GM12874 (cell line): ENCODE data around the gene INPP5J.

Source experiments
- TF ChIP-seq, protein P1 (sequence below): IDR thresholded peaks from 2 replicates; pipeline ENCODE4 v1.5.1; 2011; ENCODE audit warnings: low read depth, mild to moderate bottlenecking, control low read depth, low read length, moderate library complexity; ENCODE audit not compliant: insufficient read depth

Gene INPP5J

DNA sequence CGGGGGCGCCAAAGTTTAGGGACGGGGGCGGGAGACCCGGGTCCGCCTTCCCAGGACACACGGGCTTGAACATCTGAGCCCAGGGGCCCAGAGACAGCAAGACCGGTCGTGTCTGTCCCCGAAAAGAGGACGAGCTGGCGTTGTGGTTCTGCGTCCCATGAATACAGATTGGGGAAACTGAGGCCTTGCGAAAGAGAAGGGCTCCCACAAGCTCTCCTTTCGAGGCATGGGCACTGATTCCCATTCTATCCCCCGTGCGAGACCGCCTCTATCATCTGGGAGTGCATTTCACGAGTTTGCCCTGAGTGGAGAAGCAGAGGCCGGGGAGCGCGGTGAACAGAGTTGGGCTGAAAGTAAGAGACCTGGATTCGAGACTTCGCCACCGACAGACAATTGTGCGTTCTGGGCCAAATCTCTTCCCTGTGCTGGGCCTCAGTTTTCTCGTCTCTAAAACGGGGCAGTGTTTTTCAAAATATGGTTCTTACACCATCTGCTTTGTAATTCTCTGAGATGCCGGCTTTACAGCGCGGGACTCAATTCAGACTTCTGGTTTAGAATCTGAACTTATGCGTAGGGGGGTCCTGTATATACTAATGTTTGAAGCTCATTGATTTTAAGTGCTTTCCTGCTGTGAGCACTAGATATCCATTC is 37.7 kb downstream of the INPP5J start:
- TF ChIP-seq, protein P1, sequence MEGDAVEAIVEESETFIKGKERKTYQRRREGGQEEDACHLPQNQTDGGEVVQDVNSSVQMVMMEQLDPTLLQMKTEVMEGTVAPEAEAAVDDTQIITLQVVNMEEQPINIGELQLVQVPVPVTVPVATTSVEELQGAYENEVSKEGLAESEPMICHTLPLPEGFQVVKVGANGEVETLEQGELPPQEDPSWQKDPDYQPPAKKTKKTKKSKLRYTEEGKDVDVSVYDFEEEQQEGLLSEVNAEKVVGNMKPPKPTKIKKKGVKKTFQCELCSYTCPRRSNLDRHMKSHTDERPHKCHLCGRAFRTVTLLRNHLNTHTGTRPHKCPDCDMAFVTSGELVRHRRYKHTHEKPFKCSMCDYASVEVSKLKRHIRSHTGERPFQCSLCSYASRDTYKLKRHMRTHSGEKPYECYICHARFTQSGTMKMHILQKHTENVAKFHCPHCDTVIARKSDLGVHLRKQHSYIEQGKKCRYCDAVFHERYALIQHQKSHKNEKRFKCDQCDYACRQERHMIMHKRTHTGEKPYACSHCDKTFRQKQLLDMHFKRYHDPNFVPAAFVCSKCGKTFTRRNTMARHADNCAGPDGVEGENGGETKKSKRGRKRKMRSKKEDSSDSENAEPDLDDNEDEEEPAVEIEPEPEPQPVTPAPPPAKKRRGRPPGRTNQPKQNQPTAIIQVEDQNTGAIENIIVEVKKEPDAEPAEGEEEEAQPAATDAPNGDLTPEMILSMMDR, result no peak

DNA sequence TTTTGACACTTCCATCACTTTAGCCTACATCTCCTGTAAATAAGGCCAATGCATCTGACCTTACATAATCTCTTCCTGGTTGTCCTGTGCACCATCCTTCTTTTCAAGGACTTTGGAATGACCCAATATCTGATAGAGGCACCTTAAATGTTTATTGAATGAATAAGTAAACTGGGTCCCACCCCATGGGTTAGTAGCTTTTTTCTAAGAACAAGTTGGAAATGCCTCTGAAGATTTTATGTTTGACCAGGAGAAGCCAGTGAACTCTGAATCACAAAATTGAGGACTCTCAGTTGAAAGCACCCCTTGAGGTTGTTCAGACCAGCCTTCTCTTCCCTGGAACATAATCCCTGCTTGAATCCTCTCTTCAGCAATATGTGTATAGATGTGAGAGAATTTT is 38.6 kb downstream of the INPP5J start:
- TF ChIP-seq, protein P1, result no peak

DNA sequence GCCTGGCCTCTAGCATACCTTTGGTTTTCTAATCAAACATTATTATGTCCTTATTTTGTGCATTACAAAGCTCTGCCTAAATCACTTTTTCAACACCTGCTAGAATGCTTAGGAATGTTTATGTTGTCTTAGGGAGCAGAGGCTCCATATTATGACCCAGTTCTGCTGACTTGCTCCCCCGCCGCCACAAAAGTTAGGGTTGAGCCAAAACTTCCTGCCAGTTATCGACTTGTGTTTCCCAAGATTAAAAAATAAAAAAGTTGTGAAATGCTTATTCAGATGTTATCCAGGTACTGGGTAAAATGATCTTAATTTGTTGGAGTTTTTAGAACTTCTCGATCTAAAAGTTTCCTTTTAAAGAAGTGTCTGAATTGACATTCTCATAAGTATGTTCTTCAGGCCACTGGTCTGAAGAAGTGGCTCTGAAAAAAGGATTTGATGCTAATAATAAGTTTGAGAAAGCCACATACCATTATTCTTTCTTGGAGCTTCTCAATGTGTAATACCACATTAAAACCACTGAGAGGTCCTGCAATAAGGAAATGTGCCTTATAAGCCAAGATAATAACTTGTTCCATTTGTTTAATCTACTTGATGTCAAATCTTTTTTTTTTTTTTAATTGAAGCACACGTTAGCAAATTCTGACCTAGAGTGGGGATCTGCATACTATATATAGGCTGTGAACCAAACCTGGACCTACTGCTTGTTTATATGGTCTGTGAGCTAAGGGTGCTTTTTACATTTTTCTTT is 39.4 kb downstream of the INPP5J start:
- TF ChIP-seq, protein P1, result no peak

DNA sequence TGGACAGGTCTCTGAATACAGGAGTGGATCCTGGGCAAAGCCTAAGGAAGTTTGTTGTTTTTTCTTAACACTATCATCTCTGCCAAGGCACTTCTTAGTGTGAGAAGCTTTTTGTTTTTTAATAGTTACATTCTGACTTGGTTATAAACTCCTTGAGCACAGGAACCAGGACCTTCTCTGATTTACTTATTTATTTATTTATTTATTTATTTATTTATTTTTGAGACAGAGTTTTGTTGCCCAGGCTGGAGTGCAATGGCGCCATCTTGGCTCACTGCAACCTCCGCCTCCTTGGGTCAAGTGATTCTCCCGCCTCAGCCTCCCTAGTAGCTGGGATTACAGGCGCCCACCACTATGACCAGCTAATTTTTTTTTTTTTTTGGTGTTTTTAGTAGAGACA is 48.2 kb downstream of the INPP5J start:
- TF ChIP-seq, protein P1, result no peak

DNA sequence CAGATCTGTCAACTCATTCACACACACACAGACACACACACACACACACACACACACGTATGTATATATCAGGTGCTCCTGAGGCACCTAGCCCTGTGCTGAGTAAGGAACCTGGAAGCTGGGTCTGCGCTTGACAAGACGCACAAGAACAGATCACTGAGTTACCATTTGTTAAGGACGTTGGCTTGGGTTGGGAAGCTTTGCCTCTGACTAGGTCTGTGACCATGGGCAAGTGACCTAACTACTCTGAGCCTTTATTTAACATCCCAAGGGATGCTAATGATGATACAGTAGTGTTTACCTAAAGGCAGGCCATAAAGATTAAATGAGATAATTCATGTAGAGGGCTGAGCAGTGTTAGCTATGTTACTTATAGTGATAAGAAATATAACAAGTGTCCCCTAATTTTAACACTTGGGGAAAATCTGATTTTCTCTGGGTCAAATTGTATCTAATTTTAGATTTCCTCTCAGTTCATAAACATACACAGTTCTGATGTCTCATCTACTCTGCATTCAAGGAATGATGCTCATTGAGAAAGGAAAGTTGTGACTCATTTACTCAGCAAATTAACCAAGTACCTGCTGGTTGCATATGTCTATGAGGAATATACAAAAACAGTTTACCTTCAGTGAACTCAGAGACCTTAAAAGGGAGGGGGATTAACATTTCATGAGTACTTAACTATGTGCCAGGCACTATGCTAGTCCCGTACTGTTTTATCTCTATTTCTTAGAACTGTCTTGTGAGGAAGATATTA is 50.8 kb downstream of the INPP5J start:
- TF ChIP-seq, protein P1, result no peak

DNA sequence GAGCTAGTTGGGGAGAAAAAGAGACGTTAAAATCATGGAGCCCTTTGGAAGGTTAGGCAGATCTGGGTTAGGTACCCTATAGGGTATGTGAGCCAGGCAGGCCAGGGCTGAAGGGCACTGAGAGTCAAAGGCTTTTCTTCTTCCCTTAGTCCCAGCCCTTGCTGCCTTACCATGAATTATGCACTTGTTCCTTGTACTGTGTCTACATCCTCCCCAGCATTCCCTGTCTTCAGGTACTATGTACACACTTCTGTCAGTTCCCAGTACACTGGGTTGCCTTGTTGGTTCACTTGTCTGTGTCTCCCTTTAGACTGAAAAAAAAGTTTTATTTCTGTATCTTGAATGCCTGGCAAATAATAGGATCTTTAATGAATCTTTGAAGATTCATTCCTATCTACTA is 54.2 kb downstream of the INPP5J start:
- TF ChIP-seq, protein P1, result no peak
